Left kidney (tissue), 2 donors: Measurements from ENCODE around the gene NUDT15. TPM values are rescaled to one million over a fixed set of nuclear protein-coding genes. Genes with fewer than 3 reads are reported as not detected.

Experiments
- DNase-seq: peaks from one replicate; pipeline ENCODE4 v3.0.0-alpha.2; 2013
- polyA plus RNA-seq: library from polyadenylated mRNA; unstranded; fragments of 120-200 nt; gene quantifications from one replicate; pipeline ENCODE4 v1.2.1, GENCODE V29; 2013; ENCODE audit not compliant: insufficient read length

NUDT15 gene
- polyA plus RNA-seq, 1 donor: 30.5 TPM

GRCh38 chr13:48096670-48097069 lies 59.1 kb downstream of the NUDT15 start:
- no peak for DNase-seq

Other genes starting within 250 kb of the NUDT15 start
- 115 TPM for gene SUCLA2, start 36.5 kb upstream of the NUDT15 start, polyA plus RNA-seq
- 99.2 TPM for gene MED4, start 57.4 kb downstream of the NUDT15 start, polyA plus RNA-seq
- 1,478 TPM for gene ITM2B, start 195.5 kb downstream of the NUDT15 start, polyA plus RNA-seq